Suprapubic skin (tissue), 4 donors: ENCODE results near the gene KNDC1.

ENCODE experiments used
- EP300 ChIP-seq: sonication (generic); formaldehyde crosslinking; IDR thresholded peaks from one replicate; pipeline ENCODE4 v1.6.1; 2017; ENCODE audit warnings: antibody characterized with exemption
- POLR2AphosphoS5 ChIP-seq, 3 donors: sonication (generic); formaldehyde crosslinking; IDR thresholded peaks; one replicate each; pipeline ENCODE4 v1.6.1; 2017; ENCODE audit warnings: antibody characterized with exemption in 3 of 3
- TF ChIP-seq, protein P1 (sequence below), 2 donors: fragments of 200-600 bp in 1 of 2; fragments of 450-650 bp in 1 of 2; sonication (generic) in 1 of 2; IDR thresholded peaks; one replicate each; pipeline ENCODE4 v1.5.1; 2016 to 2019; ENCODE audit warnings: antibody characterized with exemption in 2 of 2, mild to moderate bottlenecking in 1 of 2, moderate library complexity in 1 of 2

- TF ChIP-seq, protein P1, sequence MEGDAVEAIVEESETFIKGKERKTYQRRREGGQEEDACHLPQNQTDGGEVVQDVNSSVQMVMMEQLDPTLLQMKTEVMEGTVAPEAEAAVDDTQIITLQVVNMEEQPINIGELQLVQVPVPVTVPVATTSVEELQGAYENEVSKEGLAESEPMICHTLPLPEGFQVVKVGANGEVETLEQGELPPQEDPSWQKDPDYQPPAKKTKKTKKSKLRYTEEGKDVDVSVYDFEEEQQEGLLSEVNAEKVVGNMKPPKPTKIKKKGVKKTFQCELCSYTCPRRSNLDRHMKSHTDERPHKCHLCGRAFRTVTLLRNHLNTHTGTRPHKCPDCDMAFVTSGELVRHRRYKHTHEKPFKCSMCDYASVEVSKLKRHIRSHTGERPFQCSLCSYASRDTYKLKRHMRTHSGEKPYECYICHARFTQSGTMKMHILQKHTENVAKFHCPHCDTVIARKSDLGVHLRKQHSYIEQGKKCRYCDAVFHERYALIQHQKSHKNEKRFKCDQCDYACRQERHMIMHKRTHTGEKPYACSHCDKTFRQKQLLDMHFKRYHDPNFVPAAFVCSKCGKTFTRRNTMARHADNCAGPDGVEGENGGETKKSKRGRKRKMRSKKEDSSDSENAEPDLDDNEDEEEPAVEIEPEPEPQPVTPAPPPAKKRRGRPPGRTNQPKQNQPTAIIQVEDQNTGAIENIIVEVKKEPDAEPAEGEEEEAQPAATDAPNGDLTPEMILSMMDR (IDR thresholded peaks at IDR 0.05), result no peak
- TF ChIP-seq EP300 (no peak), POLR2AphosphoS5 (IDR thresholded peaks at IDR 0.05) (no peak)
Observed at GRCh38 chr10:133114726-133115452, 45.1 kb upstream of the KNDC1 start.
